22Rv1 (cell line): Measurements from ENCODE around the gene LHPP.

Experiments
- ZFX ChIP-seq: fragments of 450-650 bp; IDR thresholded peaks from 2 replicates; pipeline ENCODE4 v1.6.1; 2017; ENCODE audit warnings: antibody characterized with exemption, borderline replicate concordance
- TF ChIP-seq, protein P1 (sequence below): fragments of 450-650 bp; IDR thresholded peaks from 2 replicates; pipeline ENCODE4 v1.5.1; 2017; ENCODE audit warnings: mild to moderate bottlenecking

DNA sequence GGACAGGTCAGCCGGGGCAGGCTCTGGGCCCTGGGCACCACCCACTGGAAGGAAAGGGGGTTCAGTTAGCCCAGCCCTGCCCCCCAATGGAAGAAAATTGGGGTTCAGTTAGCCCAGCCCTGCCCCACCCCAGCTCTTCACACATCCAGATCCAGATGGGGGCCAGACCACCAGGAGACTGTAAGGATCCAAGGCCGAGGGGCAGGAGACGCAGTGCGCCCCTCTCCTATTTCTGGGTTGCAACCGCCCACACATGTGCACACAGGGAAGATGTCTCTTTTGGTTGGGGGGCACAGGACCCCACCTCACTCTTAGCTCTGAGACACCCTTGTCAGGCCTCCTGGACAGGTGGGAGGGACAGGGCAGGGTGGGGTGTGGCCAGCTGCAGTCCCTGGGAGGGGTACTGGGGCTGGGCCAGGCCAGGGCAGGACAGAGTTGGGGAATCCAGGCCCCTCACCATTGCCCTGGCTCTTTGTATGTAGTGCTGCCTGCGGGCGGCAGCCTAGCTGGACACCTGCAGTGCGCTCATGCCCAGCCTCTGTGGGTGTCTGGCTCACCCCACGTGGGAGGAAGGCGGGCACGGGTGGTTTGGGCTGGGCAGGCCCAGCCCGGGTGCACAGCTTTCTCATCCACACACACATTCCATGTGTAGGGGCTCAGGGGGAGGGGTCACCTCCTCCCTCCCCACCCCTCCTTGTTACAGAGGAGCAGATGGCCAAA lies 141.2 kb downstream of the LHPP start:
- TF ChIP-seq, protein P1, sequence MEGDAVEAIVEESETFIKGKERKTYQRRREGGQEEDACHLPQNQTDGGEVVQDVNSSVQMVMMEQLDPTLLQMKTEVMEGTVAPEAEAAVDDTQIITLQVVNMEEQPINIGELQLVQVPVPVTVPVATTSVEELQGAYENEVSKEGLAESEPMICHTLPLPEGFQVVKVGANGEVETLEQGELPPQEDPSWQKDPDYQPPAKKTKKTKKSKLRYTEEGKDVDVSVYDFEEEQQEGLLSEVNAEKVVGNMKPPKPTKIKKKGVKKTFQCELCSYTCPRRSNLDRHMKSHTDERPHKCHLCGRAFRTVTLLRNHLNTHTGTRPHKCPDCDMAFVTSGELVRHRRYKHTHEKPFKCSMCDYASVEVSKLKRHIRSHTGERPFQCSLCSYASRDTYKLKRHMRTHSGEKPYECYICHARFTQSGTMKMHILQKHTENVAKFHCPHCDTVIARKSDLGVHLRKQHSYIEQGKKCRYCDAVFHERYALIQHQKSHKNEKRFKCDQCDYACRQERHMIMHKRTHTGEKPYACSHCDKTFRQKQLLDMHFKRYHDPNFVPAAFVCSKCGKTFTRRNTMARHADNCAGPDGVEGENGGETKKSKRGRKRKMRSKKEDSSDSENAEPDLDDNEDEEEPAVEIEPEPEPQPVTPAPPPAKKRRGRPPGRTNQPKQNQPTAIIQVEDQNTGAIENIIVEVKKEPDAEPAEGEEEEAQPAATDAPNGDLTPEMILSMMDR = no peak
- no peak for TF ChIP-seq ZFX
